ENCODE results near the gene SUSD3. TPM values are rescaled to one million over a fixed set of nuclear protein-coding genes. Genes with fewer than 3 reads are reported as not detected.

SUSD3 gene
- total RNA-seq, 1 experiment from 2014 or later, result not detected

- H3K4me3 ChIP-seq (ENCODE audit: low read depth, low read length, poor library complexity, severe bottlenecking), result no peak overlapping the region
- DNase-seq (ENCODE audit: low spot score), result no peak
- H3K27ac ChIP-seq (ENCODE audit: low read depth, low read length, poor library complexity, severe bottlenecking), result no peak overlapping the region
- no peaks in the 10 kb centered on the region for H3K9me3 ChIP-seq (ENCODE audit: low read depth, low read length, poor library complexity, severe bottlenecking)
- intact Hi-C loops (cut with micrococcal nuclease; ENCODE audit: unreplicated experiment), result no loop called here
- CTCF ChIA-PET, result no interaction called here
- TF ChIP-seq EZH2 (IDR thresholded peaks at IDR 0.05; ENCODE audit: borderline replicate concordance, low read depth, low read length, poor library complexity, severe bottlenecking) (no peak), CTCF (conservative IDR thresholded peaks at IDR 0.05; ENCODE audit: low read depth, low read length) (no peak)
- no peaks in the 10 kb centered on the region for H3K27me3 ChIP-seq (replicated peaks; ENCODE audit: insufficient read depth, low read depth, low read length, poor library complexity)
- H3K4me1 ChIP-seq (ENCODE audit: insufficient read depth, low read length, poor library complexity, severe bottlenecking), result no peaks in the 10 kb centered on the region
- no TSS peak for BruUV-seq (replicated peaks)
- H3K36me3 ChIP-seq (ENCODE audit: insufficient read depth, low read length, poor library complexity, severe bottlenecking), result no peaks in the 10 kb centered on the region
- POLR2A ChIA-PET (ENCODE audit: low non-redundant PET), result no interaction called here
Measured at GRCh38 chr9:93020771-93021670, 37.5 kb upstream of the SUSD3 start.

GRCh38 chr9:93022066-93022465 lies 36.4 kb upstream of the SUSD3 start:
- no peaks in the 10 kb centered on the region for H3K4me1 ChIP-seq (ENCODE audit: insufficient read depth, low read length, poor library complexity, severe bottlenecking)
- BruUV-seq (replicated peaks), result no TSS peak
- no peak overlapping the region for H3K4me3 ChIP-seq (ENCODE audit: low read depth, low read length, poor library complexity, severe bottlenecking)
- CTCF ChIA-PET, result no interaction called here
- H3K36me3 ChIP-seq (ENCODE audit: insufficient read depth, low read length, poor library complexity, severe bottlenecking), result no peaks in the 10 kb centered on the region
- POLR2A ChIA-PET (ENCODE audit: low non-redundant PET), result no interaction called here
- TF ChIP-seq EZH2 (IDR thresholded peaks at IDR 0.05; ENCODE audit: borderline replicate concordance, low read depth, low read length, poor library complexity, severe bottlenecking), result no peak
- no peak for TF ChIP-seq CTCF (conservative IDR thresholded peaks at IDR 0.05; ENCODE audit: low read depth, low read length)
- DNase-seq (ENCODE audit: low spot score), result no peak
- H3K9me3 ChIP-seq (ENCODE audit: low read depth, low read length, poor library complexity, severe bottlenecking), result no peaks in the 10 kb centered on the region
- intact Hi-C loops (cut with micrococcal nuclease; ENCODE audit: unreplicated experiment), result no loop called here
- no peak overlapping the region for H3K27ac ChIP-seq (ENCODE audit: low read depth, low read length, poor library complexity, severe bottlenecking)
- no peaks in the 10 kb centered on the region for H3K27me3 ChIP-seq (replicated peaks; ENCODE audit: insufficient read depth, low read depth, low read length, poor library complexity)

GRCh38 chr9:93022721-93023520 lies 35.6 kb upstream of the SUSD3 start:
- POLR2A ChIA-PET (ENCODE audit: low non-redundant PET), result no interaction called here
- Histone ChIP-seq H3K36me3 (ENCODE audit: insufficient read depth, low read length, poor library complexity, severe bottlenecking) (no peaks in the 10 kb centered on the region), H3K27ac (ENCODE audit: low read depth, low read length, poor library complexity, severe bottlenecking) (no peak overlapping the region), H3K27me3 (replicated peaks; ENCODE audit: insufficient read depth, low read depth, low read length, poor library complexity) (no peaks in the 10 kb centered on the region), H3K4me1 (ENCODE audit: insufficient read depth, low read length, poor library complexity, severe bottlenecking) (peaks cover 4% of the 10 kb centered on the region), H3K9me3 (ENCODE audit: low read depth, low read length, poor library complexity, severe bottlenecking) (no peaks in the 10 kb centered on the region), H3K4me3 (ENCODE audit: low read depth, low read length, poor library complexity, severe bottlenecking) (no peak overlapping the region)
- intact Hi-C loops (cut with micrococcal nuclease; ENCODE audit: unreplicated experiment), result no loop called here
- DNase-seq (ENCODE audit: low spot score), result no peak
- BruUV-seq (replicated peaks), result no TSS peak
- CTCF ChIA-PET, result no interaction called here
- TF ChIP-seq CTCF (conservative IDR thresholded peaks at IDR 0.05; ENCODE audit: low read depth, low read length) (no peak), EZH2 (IDR thresholded peaks at IDR 0.05; ENCODE audit: borderline replicate concordance, low read depth, low read length, poor library complexity, severe bottlenecking) (no peak)

All from A673 (cell line).